HEK293 (cell line): Measurements from ENCODE around the gene PROCR.

Experiments
- CTCF ChIA-PET: fragments of 350-600 bp; formaldehyde crosslinking; extraction: SDS; loops from one replicate; lab custom pipeline; 2021; ENCODE audit warnings: antibody characterized with exemption; lab: Yijun Ruan, JAX
- POLR2A ChIA-PET: fragments of 300-600 bp; formaldehyde crosslinking; extraction: SDS; loops from one replicate; lab custom pipeline; 2020; ENCODE audit warnings: antibody characterized with exemption, inconsistent platforms; lab: Yijun Ruan, JAX
- H3K27ac ChIP-seq: fragments of 200-500 bp; sonication (Bioruptor generic); 2 replicates; pipeline ENCODE4 v1.5.1; 2014; ENCODE audit warnings: low read depth, low read length, control low read depth, inconsistent platforms; ENCODE audit errors: extremely low read depth
- H3K36me3 ChIP-seq, 2 experiments: fragments of 200-500 bp in 1 of 2; sonication (Bioruptor generic) in 1 of 2; 1 replicate in 1 of 2; 2 replicates in 1 of 2; pipeline ENCODE4 v1.5.1; 2014 to 2017; ENCODE audit warnings: inconsistent platforms in 2 of 2, low read length in 2 of 2; ENCODE audit not compliant: control insufficient read depth in 2 of 2, insufficient read depth in 1 of 2
- H3K4me1 ChIP-seq: fragments of 200-500 bp; sonication (Bioruptor generic); 2 replicates; pipeline ENCODE4 v1.5.1; 2014; ENCODE audit warnings: mild to moderate bottlenecking, low read length, inconsistent platforms; ENCODE audit not compliant: control insufficient read depth, insufficient read depth
- H3K4me3 ChIP-seq: 2 replicates; pipeline ENCODE4 v1.5.1; 2011; ENCODE audit warnings: low read depth, mild to moderate bottlenecking, control low read depth, low read length, moderate library complexity
- H3K9me3 ChIP-seq: fragments of 200-500 bp; sonication (Bioruptor generic); 2 replicates; pipeline ENCODE4 v1.5.1; 2014; ENCODE audit warnings: low read depth, low read length, inconsistent platforms; ENCODE audit not compliant: control insufficient read depth, insufficient read depth
- BCL11B ChIP-seq: fragments of 450-650 bp; formaldehyde crosslinking; IDR thresholded peaks from 2 replicates; pipeline ENCODE4 v1.5.1; 2016; ENCODE audit warnings: low read depth, missing biosample characterization, missing genetic modification characterization
- GFI1B ChIP-seq: fragments of 450-650 bp; formaldehyde crosslinking; IDR thresholded peaks from 2 replicates; pipeline ENCODE4 v1.5.1; 2016; ENCODE audit warnings: missing biosample characterization, missing genetic modification characterization
- GLIS1 ChIP-seq: fragments of 450-650 bp; formaldehyde crosslinking; IDR thresholded peaks from 2 replicates; pipeline ENCODE4 v1.5.1; 2016; ENCODE audit warnings: missing biosample characterization, missing genetic modification characterization
- PRDM10 ChIP-seq: fragments of 450-650 bp; formaldehyde crosslinking; IDR thresholded peaks from 2 replicates; pipeline ENCODE4 v1.5.1; 2016; ENCODE audit warnings: missing biosample characterization, missing genetic modification characterization
- PRDM6 ChIP-seq: fragments of 450-650 bp; formaldehyde crosslinking; IDR thresholded peaks from 2 replicates; pipeline ENCODE4 v1.5.1; 2017; ENCODE audit warnings: missing biosample characterization, missing genetic modification characterization
- SCRT2 ChIP-seq: fragments of 450-650 bp; formaldehyde crosslinking; IDR thresholded peaks from 2 replicates; pipeline ENCODE4 v1.5.1; 2016; ENCODE audit warnings: missing biosample characterization, missing genetic modification characterization
- SP2 ChIP-seq: fragments of 450-650 bp; formaldehyde crosslinking; IDR thresholded peaks from 2 replicates; pipeline ENCODE4 v1.5.1; 2016; ENCODE audit warnings: missing biosample characterization, missing genetic modification characterization
- WT1 ChIP-seq: fragments of 450-650 bp; formaldehyde crosslinking; IDR thresholded peaks from 2 replicates; pipeline ENCODE4 v1.5.1; 2016; ENCODE audit warnings: missing biosample characterization, missing genetic modification characterization
- ZBTB17 ChIP-seq: fragments of 450-650 bp; formaldehyde crosslinking; IDR thresholded peaks from 2 replicates; pipeline ENCODE4 v1.5.1; 2016; ENCODE audit warnings: missing biosample characterization, missing genetic modification characterization
- ZNF140 ChIP-seq: fragments of 450-650 bp; formaldehyde crosslinking; IDR thresholded peaks from 2 replicates; pipeline ENCODE4 v1.5.1; 2016; ENCODE audit warnings: missing biosample characterization, missing genetic modification characterization
- ZNF146 ChIP-seq: fragments of 450-650 bp; formaldehyde crosslinking; IDR thresholded peaks from 2 replicates; pipeline ENCODE4 v1.5.1; 2016; ENCODE audit warnings: missing biosample characterization, missing genetic modification characterization
- ZNF24 ChIP-seq: fragments of 450-650 bp; formaldehyde crosslinking; IDR thresholded peaks from 2 replicates; pipeline ENCODE4 v1.5.1; 2016; ENCODE audit warnings: missing biosample characterization, missing genetic modification characterization
- ZNF26 ChIP-seq: fragments of 450-650 bp; formaldehyde crosslinking; IDR thresholded peaks from 2 replicates; pipeline ENCODE4 v1.5.1; 2016; ENCODE audit warnings: missing biosample characterization, missing genetic modification characterization
- ZNF292 ChIP-seq: fragments of 450-650 bp; formaldehyde crosslinking; IDR thresholded peaks from 2 replicates; pipeline ENCODE4 v1.5.1; 2016; ENCODE audit warnings: low read depth, missing biosample characterization, missing genetic modification characterization, borderline replicate concordance
- ZNF354C ChIP-seq: fragments of 450-650 bp; formaldehyde crosslinking; IDR thresholded peaks from 2 replicates; pipeline ENCODE4 v1.5.1; 2016; ENCODE audit warnings: missing biosample characterization, missing genetic modification characterization, low read depth, borderline replicate concordance
- ZNF433 ChIP-seq: fragments of 450-650 bp; formaldehyde crosslinking; IDR thresholded peaks from 2 replicates; pipeline ENCODE4 v1.5.1; 2016; ENCODE audit warnings: missing biosample characterization, missing genetic modification characterization, low read depth
- ZNF473 ChIP-seq: fragments of 450-650 bp; formaldehyde crosslinking; IDR thresholded peaks from 2 replicates; pipeline ENCODE4 v1.5.1; 2017; ENCODE audit warnings: missing biosample characterization, missing genetic modification characterization
- ZNF513 ChIP-seq: fragments of 450-650 bp; IDR thresholded peaks from 2 replicates; pipeline ENCODE4 v1.5.1; 2018; ENCODE audit warnings: missing biosample characterization, missing genetic modification characterization
- ZNF548 ChIP-seq: fragments of 450-650 bp; formaldehyde crosslinking; IDR thresholded peaks from 2 replicates; pipeline ENCODE4 v1.5.1; 2016; ENCODE audit warnings: missing biosample characterization, missing genetic modification characterization
- ZNF610 ChIP-seq: fragments of 450-650 bp; formaldehyde crosslinking; IDR thresholded peaks from 2 replicates; pipeline ENCODE4 v1.5.1; 2016; ENCODE audit warnings: missing biosample characterization, missing genetic modification characterization, borderline replicate concordance
- ZNF692 ChIP-seq: fragments of 450-650 bp; formaldehyde crosslinking; IDR thresholded peaks from 2 replicates; pipeline ENCODE4 v1.5.1; 2016; ENCODE audit warnings: missing biosample characterization, missing genetic modification characterization
- ZNF701 ChIP-seq: fragments of 450-650 bp; formaldehyde crosslinking; IDR thresholded peaks from 2 replicates; pipeline ENCODE4 v1.5.1; 2016; ENCODE audit warnings: missing biosample characterization, missing genetic modification characterization
- ZNF76 ChIP-seq: fragments of 450-650 bp; formaldehyde crosslinking; IDR thresholded peaks from 2 replicates; pipeline ENCODE4; 2016; ENCODE audit warnings: low read depth, missing biosample characterization, missing genetic modification characterization, borderline replicate concordance
- ZSCAN23 ChIP-seq: fragments of 450-650 bp; formaldehyde crosslinking; IDR thresholded peaks from 2 replicates; pipeline ENCODE4 v1.5.1; 2016; ENCODE audit warnings: missing biosample characterization, missing genetic modification characterization
- ZSCAN5A ChIP-seq: fragments of 450-650 bp; formaldehyde crosslinking; IDR thresholded peaks from 2 replicates; pipeline ENCODE4 v1.5.1; 2016; ENCODE audit warnings: missing biosample characterization, missing genetic modification characterization

The PROCR gene

GRCh38 chr20:35171753-35172433 is at the start of gene PROCR:
PROCR (plus strand) TSS chr20:35172072; CDS start chr20:35172155, 83 bp downstream.
- peak within 1 kb of the TSS; percentile 45 for H3K4me3 ChIP-seq
- no peak within 1 kb of the TSS for H3K27ac ChIP-seq
- H3K9me3 ChIP-seq: no peaks in the 10 kb centered on the region
- H3K36me3 ChIP-seq: peaks cover 0 to 8% of the 10 kb centered on the region in 2 experiments; a peak in 1 of 3 replicates
- H3K4me1 ChIP-seq: 0 out of 2 replicates have a peak, but pooled peaks cover 3% of the 10 kb centered on the region
- POLR2A ChIA-PET: no interaction called here
- CTCF ChIA-PET: no interaction called here
- TF ChIP-seq ZNF473 (no peak), SCRT2 (tag by site-specific recombination) (no peak), ZNF433 (tag by site-specific recombination) (no peak), ZSCAN23 (no peak), ZSCAN5A (tag by site-specific recombination) (no peak), ZNF24 (tag by site-specific recombination) (0 out of 2 replicates have a peak, but pooled peaks have one; percentile 25), ZNF548 (tag by site-specific recombination) (no peak), WT1 (tag by site-specific recombination) (peak; percentile 93), ZNF146 (tag by site-specific recombination) (no peak), ZNF140 (tag by site-specific recombination) (no peak), GLIS1 (tag by site-specific recombination) (peak; percentile 69; the same call in 1 of the 2 replicates), GFI1B (tag by site-specific recombination) (no peak), PRDM6 (tag by site-specific recombination) (no peak), ZBTB17 (tag by site-specific recombination) (peak; percentile 92), ZNF610 (peak; percentile 41; the same call in 1 of the 2 replicates), PRDM10 (peak; percentile 95), ZNF692 (tag by site-specific recombination) (no peak), ZNF26 (no peak), ZNF76 (tag by site-specific recombination) (no peak), SP2 (peak; percentile 96), ZNF701 (tag by site-specific recombination) (no peak), ZNF513 (tag by site-specific recombination) (0 out of 2 replicates have a peak, but pooled peaks have one; percentile 28), ZNF292 (no peak), ZNF354C (tag by site-specific recombination) (no peak), BCL11B (tag by site-specific recombination) (no peak)
